NB4 (cell line): ENCODE measurements around the gene KIFAP3.

Experiments used
- DNase-seq: peaks from one replicate; pipeline ENCODE4 v3.0.0; 2010; ENCODE audit warnings: low read depth
- H3K4me3 ChIP-seq: one replicate; pipeline ENCODE4 v1.5.1; 2011; ENCODE audit warnings: mild to moderate bottlenecking, low read depth, low read length, moderate library complexity
- MYC ChIP-seq: IDR thresholded peaks from 2 replicates; pipeline ENCODE4 v1.6.1; 2011; ENCODE audit warnings: low read depth, low read length
- POLR2A ChIP-seq: IDR thresholded peaks from 2 replicates; pipeline ENCODE4 v1.6.1; 2011; ENCODE audit warnings: mild to moderate bottlenecking; ENCODE audit not compliant: insufficient read length; ENCODE audit errors: extremely low read depth
- TF ChIP-seq, protein P1 (sequence below): IDR thresholded peaks from one replicate; pipeline ENCODE4 v1.5.1; 2012; ENCODE audit warnings: low read depth, low read length
- TF ChIP-seq, protein P2 (sequence below): IDR thresholded peaks from 2 replicates; pipeline ENCODE4 v1.6.1; 2011; ENCODE audit warnings: low read depth, low read length

Gene KIFAP3

DNA sequence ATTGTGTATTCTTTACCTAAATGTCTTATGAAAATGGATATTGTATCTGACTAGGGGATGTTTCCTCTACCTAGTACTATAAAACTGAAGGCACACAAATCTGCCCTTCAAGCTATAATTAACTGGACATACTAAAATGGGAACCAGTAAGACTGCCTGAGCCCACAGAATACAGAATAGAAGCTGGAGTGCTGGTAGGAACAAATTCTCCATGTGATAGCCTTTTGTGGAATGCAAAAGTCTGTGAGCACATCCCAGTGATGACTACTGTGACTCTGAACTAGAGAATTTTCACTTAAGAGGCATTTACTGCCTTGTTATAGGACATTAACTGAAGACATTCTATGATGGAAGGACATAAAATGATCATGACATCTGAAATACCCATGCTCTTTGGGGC, 30.3 kb downstream of the KIFAP3 start:
- H3K4me3 ChIP-seq = no peak overlapping the region
- no peak for DNase-seq
- TF ChIP-seq MYC (no peak), POLR2A (no peak)
- TF ChIP-seq, protein P1, sequence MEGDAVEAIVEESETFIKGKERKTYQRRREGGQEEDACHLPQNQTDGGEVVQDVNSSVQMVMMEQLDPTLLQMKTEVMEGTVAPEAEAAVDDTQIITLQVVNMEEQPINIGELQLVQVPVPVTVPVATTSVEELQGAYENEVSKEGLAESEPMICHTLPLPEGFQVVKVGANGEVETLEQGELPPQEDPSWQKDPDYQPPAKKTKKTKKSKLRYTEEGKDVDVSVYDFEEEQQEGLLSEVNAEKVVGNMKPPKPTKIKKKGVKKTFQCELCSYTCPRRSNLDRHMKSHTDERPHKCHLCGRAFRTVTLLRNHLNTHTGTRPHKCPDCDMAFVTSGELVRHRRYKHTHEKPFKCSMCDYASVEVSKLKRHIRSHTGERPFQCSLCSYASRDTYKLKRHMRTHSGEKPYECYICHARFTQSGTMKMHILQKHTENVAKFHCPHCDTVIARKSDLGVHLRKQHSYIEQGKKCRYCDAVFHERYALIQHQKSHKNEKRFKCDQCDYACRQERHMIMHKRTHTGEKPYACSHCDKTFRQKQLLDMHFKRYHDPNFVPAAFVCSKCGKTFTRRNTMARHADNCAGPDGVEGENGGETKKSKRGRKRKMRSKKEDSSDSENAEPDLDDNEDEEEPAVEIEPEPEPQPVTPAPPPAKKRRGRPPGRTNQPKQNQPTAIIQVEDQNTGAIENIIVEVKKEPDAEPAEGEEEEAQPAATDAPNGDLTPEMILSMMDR = no peak
- TF ChIP-seq, protein P2, sequence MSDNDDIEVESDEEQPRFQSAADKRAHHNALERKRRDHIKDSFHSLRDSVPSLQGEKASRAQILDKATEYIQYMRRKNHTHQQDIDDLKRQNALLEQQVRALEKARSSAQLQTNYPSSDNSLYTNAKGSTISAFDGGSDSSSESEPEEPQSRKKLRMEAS = no peak

DNA sequence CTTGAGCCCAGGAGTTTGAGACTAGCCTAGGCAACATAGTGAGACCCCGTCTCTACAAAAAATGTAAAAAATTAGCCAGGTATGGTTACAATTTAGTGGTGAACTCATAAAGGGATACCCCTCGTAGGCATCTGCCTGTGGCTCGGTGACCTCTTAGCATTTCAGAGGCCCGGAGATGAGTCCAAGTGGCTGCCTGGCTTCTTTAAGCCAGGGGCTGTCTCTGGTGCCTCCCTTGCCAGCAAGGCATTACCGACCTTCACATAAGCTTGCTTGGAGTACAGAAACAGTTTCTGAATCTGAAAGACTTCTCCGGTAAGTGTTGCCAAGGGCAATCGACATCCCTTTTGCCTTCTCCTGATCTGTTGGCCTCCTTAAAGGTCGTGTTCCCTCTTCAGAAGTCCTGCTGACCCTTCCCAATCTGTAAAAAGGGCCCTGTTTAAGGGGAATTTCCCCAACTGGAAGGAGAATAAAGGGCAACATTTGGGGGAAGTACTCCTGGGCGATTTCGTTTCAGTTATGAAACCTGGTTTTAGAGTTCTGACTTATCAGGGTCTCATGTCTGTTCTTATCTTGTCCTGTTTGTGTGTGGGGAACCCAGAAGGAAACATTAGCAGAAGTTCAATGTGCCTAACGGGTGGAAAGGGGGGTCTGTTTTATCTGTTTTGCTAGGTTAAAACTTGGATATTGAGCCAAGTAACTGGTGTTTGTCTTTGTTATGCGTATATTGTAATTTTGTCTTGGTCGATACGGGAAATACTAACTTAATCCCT, 32.9 kb downstream of the KIFAP3 start:
- TF ChIP-seq, protein P2 = no peak
- TF ChIP-seq MYC (no peak), POLR2A (no peak)
- TF ChIP-seq, protein P1 = no peak
- H3K4me3 ChIP-seq = no peak overlapping the region
- no peak for DNase-seq

DNA sequence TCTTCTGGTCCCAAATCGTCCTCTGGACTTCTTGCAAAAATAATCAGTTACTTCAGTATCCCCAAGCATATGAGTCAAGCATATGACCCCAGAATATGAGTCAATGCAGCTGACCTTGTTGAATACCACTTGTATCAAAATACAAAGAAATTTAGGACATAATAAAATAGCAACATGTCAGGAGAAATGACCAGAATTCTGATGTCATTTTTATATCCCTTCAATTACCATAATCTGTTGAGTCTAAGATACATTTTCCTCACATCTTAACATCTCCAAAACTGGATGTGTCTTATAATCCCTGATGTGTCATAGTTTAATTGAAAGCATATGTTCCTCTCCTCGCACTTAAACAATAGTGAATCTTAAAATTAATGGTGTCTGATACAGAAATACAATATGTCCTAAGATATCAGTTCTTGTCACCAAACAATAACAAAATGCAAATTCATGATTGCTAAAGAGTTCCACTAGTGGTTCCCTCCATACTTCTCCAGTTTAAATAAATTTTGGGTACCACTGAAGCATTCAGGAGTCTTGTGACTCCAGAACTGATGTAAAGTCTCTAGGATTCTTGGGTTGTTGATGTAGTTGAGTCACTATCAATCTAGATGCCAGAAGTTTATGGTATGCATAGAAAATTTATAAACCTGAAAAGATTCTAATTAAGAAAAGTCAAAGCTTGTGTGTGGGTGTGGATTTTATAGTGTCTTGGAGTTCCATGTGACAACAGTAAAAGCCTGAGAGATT, 41.8 kb downstream of the KIFAP3 start:
- no peak overlapping the region for H3K4me3 ChIP-seq
- no peak for DNase-seq
- TF ChIP-seq, protein P1 = no peak
- no peak for TF ChIP-seq POLR2A
- TF ChIP-seq, protein P2 = no peak
- no peak for TF ChIP-seq MYC

DNA sequence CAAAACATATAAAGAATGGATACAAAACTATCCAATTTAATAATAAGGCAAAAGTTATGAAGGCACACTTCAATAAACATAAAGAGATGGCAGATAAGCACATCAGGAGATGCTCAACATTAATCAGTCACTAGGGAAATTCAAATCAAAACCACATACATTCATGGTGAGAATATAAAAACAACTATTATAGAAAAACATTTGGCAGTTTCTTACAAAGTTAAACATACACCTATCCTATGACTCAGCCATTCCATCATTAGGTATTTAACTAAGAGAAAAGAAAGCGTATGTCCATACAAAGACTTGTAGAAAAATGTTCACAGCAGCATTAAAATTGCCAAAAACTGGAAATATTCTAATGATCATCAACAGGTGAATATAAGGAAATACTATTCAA, 44.3 kb downstream of the KIFAP3 start:
- H3K4me3 ChIP-seq = no peak overlapping the region
- no peak for DNase-seq
- TF ChIP-seq MYC (no peak), POLR2A (no peak)
- TF ChIP-seq, protein P2 = no peak

DNA sequence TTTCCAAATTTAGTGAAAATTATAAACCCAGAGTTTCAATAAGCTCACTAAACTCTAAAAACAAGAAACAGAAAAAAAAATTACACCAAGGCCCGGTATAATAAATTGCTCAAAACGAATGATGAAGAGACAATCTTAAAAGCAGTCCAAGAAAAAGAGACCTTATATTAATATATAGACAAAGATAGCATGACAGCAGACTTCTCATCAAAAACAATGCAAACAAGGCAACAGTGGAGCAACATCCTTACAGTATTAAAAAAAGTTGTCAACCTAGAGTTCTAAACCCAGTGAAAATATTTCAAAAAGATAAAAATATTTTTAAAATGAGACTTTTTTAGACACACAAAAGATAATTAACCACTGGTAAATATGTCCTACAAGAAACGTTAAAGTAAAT, 46.7 kb downstream of the KIFAP3 start:
- TF ChIP-seq, protein P1 = no peak
- TF ChIP-seq POLR2A = no peak
- TF ChIP-seq MYC = no peak
- TF ChIP-seq, protein P2 = no peak
- no peak overlapping the region for H3K4me3 ChIP-seq
- no peak for DNase-seq

DNA sequence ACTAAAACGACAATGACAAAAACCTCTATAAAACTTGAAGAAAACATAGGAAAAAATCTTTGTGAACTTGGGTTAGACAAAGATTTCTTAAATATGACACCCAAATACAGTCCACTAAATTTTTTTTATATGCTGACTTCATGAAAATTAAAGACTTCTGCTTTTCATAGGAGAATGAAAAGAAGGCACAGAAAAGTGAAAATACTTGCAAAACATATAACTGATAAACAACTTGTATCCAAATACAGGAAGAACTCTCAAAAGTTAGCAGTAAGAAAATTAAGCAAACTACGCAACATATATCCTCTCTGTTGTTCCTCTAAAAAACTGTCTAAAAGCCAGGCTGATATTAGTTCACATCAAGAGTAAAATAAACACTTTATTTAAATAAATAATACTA, 53.6 kb downstream of the KIFAP3 start:
- TF ChIP-seq POLR2A = no peak
- no peak for TF ChIP-seq MYC
- TF ChIP-seq, protein P1 = no peak
- TF ChIP-seq, protein P2 = no peak
- no peak for DNase-seq
- H3K4me3 ChIP-seq = no peak overlapping the region
